ENCODE data around the gene LRMDA.
"Not testable (repeated sequence)": the region's sequence is repeated elsewhere in the genome, so short reads cannot be mapped to it uniquely, and the experiment has no call there.

Gene LRMDA

GRCh38 chr10:75508814-75509306 lies 77.4 kb downstream of the LRMDA start:
- DNase-seq, result no peak

GRCh38 chr10:75509706-75510105 lies 78.3 kb downstream of the LRMDA start:
- no peak for DNase-seq

- DNase-seq, result no peak
Measured at GRCh38 chr10:75511011-75511410, 79.6 kb downstream of the LRMDA start.

- DNase-seq, result no peak
Measured at GRCh38 chr10:75512203-75512933, 80.9 kb downstream of the LRMDA start.

GRCh38 chr10:75513292-75513885 lies 82.0 kb downstream of the LRMDA start:
- no peak for DNase-seq

GRCh38 chr10:75514830-75515229 lies 83.4 kb downstream of the LRMDA start:
- DNase-seq, result no peak

- not testable (repeated sequence) for DNase-seq
Measured at GRCh38 chr10:75516154-75516553, 84.7 kb downstream of the LRMDA start.

GRCh38 chr10:75519213-75519612 lies 87.8 kb downstream of the LRMDA start:
- DNase-seq, result not testable (repeated sequence)

- not testable (repeated sequence) for DNase-seq
Measured at GRCh38 chr10:75521194-75521829, 89.9 kb downstream of the LRMDA start.

- no peak for DNase-seq
Measured at GRCh38 chr10:75525067-75525466, 93.6 kb downstream of the LRMDA start.

- DNase-seq, result no peak
Measured at GRCh38 chr10:75525646-75526045, 94.2 kb downstream of the LRMDA start.

- DNase-seq, result no peak
Measured at GRCh38 chr10:75527542-75527941, 96.1 kb downstream of the LRMDA start.

- DNase-seq, result peak in 1 of 2 donors; percentile 15
Measured at GRCh38 chr10:75528392-75528791, 97.0 kb downstream of the LRMDA start.

- DNase-seq, result no peak
Measured at GRCh38 chr10:75530299-75530698, 98.9 kb downstream of the LRMDA start.

- no peak for DNase-seq
Measured at GRCh38 chr10:75531571-75532031, 100.2 kb downstream of the LRMDA start.

GRCh38 chr10:75532253-75532924 lies 101.0 kb downstream of the LRMDA start:
- no peak for DNase-seq

- no peak for DNase-seq
Measured at GRCh38 chr10:75538144-75538543, 106.7 kb downstream of the LRMDA start.

- no peak for DNase-seq
Measured at GRCh38 chr10:75538765-75539164, 107.3 kb downstream of the LRMDA start.

GRCh38 chr10:75540357-75540966 lies 109.0 kb downstream of the LRMDA start:
- no peak for DNase-seq

GRCh38 chr10:75540981-75541380 lies 109.6 kb downstream of the LRMDA start:
- no peak for DNase-seq

GRCh38 chr10:75541411-75541810 lies 110.0 kb downstream of the LRMDA start:
- no peak for DNase-seq

GRCh38 chr10:75542084-75542483 lies 110.7 kb downstream of the LRMDA start:
- no peak for DNase-seq

- no peak for DNase-seq
Measured at GRCh38 chr10:75542906-75543305, 111.5 kb downstream of the LRMDA start.

Data from hippocampal formation (tissue), 2 donors.